GM06990 (cell line): ENCODE measurements around the gene DHX32.

Experiments used
- DNase-seq: peaks from one replicate; pipeline ENCODE4 v3.0.0-alpha.2; 2011; ENCODE audit not compliant: insufficient read length; ENCODE audit errors: extremely low read depth
- H3K27me3 ChIP-seq: replicated peaks from 2 replicates; pipeline ENCODE4 v1.6.0; 2011; ENCODE audit warnings: low read length; ENCODE audit not compliant: control insufficient read depth, insufficient read depth
- H3K36me3 ChIP-seq: 2 replicates; pipeline ENCODE4 v1.5.1; 2011; ENCODE audit warnings: low read length; ENCODE audit not compliant: control insufficient read depth, insufficient read depth
- H3K4me3 ChIP-seq: replicated peaks from 2 replicates; pipeline ENCODE4 v1.5.1; 2011; ENCODE audit warnings: low read depth, mild to moderate bottlenecking, control low read depth, low read length
- CTCF ChIP-seq: IDR thresholded peaks from 2 replicates; pipeline ENCODE4 v1.5.1; 2011; ENCODE audit warnings: low read length, control low read depth, mild to moderate bottlenecking, inconsistent platforms; ENCODE audit not compliant: insufficient read depth, poor library complexity, severe bottlenecking

Gene DHX32

GRCh38 chr10:125880719-125881118 is 373 bp downstream of the DHX32 start:
- DNase-seq: no peak
- TF ChIP-seq CTCF: no peak
- H3K36me3 ChIP-seq: no peaks in the 10 kb centered on the region
- no peaks in the 10 kb centered on the region for H3K27me3 ChIP-seq
- no peak overlapping the region for H3K4me3 ChIP-seq

GRCh38 chr10:125878957-125879835 is 1.9 kb downstream of the DHX32 start:
- Histone ChIP-seq H3K36me3 (no peaks in the 10 kb centered on the region), H3K4me3 (no peak overlapping the region), H3K27me3 (no peaks in the 10 kb centered on the region)
- DNase-seq: no peak
- TF ChIP-seq CTCF: no peak

GRCh38 chr10:125871338-125871737 is 9.8 kb downstream of the DHX32 start:
- no peak for TF ChIP-seq CTCF
- Histone ChIP-seq H3K4me3 (no peak overlapping the region), H3K27me3 (no peaks in the 10 kb centered on the region), H3K36me3 (no peaks in the 10 kb centered on the region)
- DNase-seq: no peak

- TF ChIP-seq CTCF: peak; percentile 83
- Histone ChIP-seq H3K4me3 (no peak overlapping the region), H3K27me3 (no peaks in the 10 kb centered on the region), H3K36me3 (no peaks in the 10 kb centered on the region; the same call in 1 of the 2 replicates)
- DNase-seq: no peak
Measured at GRCh38 chr10:125868372-125868975, 12.6 kb downstream of the DHX32 start.

- Histone ChIP-seq H3K27me3 (no peaks in the 10 kb centered on the region), H3K4me3 (no peak overlapping the region), H3K36me3 (no peaks in the 10 kb centered on the region; the same call in 1 of the 2 replicates)
- TF ChIP-seq CTCF: no peak
- DNase-seq: no peak
Measured at GRCh38 chr10:125866421-125867029, 14.6 kb downstream of the DHX32 start.
